AG04450 (cell line): Measurements from ENCODE around the gene TMEM183A. TPM values are rescaled to one million over a fixed set of nuclear protein-coding genes. Genes with fewer than 3 reads are reported as not detected.

Source experiments
- CTCF ChIA-PET: fragments of 300-600, 350-600 bp; formaldehyde crosslinking; extraction: SDS; loops from one replicate; lab custom pipeline; 2022; ENCODE audit warnings: antibody characterized with exemption, inconsistent platforms; lab: Charles Lee
- POLR2A ChIA-PET: fragments of 350-600 bp; formaldehyde crosslinking; extraction: SDS; loops from one replicate; lab custom pipeline; 2021; ENCODE audit warnings: antibody characterized with exemption, inconsistent platforms; lab: Yijun Ruan, JAX
- DNase-seq: peaks from one replicate; pipeline ENCODE4 v3.0.0-alpha.2; 2011; ENCODE audit warnings: low read depth, low spot score
- H3K27ac ChIP-seq: one replicate; pipeline ENCODE4 v1.5.1; 2012; ENCODE audit warnings: low read depth, low read length, control low read depth
- H3K27me3 ChIP-seq: one replicate; pipeline ENCODE4 v1.6.0; 2012; ENCODE audit warnings: low read length; ENCODE audit not compliant: control insufficient read depth, insufficient read depth
- H3K4me3 ChIP-seq: 2 replicates; pipeline ENCODE4 v1.5.1; 2011; ENCODE audit warnings: mild to moderate bottlenecking, low read depth, low read length, control low read depth
- H3K9me3 ChIP-seq: 2 replicates; pipeline ENCODE4 v1.5.1; 2012; ENCODE audit warnings: low read length; ENCODE audit not compliant: control insufficient read depth, insufficient read depth
- polyA plus RNA-seq: library from polyadenylated mRNA; depleted of rRNA; stranded (reverse); fragments of >200 nt; gene quantifications from 2 replicates; pipeline ENCODE4 v1.2.3, GENCODE V29; 2011
- TF ChIP-seq, protein P1 (sequence below): IDR thresholded peaks from 2 replicates; pipeline ENCODE4 v1.5.1; 2011; ENCODE audit warnings: low read depth, low read length, control low read depth, inconsistent platforms

Gene TMEM183A
- polyA plus RNA-seq, 1 experiment, result 93.4 TPM

DNA sequence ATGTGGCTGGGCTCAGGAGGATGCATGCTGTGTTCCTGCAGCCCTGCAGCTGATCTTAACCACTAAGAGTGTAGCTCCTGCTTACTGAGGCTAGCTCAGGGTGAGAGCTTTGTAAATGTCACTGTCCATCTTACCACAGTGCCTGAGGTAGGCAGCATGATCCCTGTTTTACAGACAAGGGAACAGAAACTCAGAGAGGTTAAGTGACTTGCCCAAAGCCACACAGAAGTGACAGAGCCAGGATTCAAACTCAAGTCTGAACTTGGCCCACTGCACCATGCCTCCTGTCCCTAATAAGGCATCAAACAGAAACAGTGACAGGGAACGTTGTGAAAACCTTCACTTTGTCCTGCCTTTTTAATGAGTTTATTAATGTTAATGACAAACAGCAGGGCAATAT is 47.0 kb downstream of the TMEM183A start:
- TF ChIP-seq, protein P1, sequence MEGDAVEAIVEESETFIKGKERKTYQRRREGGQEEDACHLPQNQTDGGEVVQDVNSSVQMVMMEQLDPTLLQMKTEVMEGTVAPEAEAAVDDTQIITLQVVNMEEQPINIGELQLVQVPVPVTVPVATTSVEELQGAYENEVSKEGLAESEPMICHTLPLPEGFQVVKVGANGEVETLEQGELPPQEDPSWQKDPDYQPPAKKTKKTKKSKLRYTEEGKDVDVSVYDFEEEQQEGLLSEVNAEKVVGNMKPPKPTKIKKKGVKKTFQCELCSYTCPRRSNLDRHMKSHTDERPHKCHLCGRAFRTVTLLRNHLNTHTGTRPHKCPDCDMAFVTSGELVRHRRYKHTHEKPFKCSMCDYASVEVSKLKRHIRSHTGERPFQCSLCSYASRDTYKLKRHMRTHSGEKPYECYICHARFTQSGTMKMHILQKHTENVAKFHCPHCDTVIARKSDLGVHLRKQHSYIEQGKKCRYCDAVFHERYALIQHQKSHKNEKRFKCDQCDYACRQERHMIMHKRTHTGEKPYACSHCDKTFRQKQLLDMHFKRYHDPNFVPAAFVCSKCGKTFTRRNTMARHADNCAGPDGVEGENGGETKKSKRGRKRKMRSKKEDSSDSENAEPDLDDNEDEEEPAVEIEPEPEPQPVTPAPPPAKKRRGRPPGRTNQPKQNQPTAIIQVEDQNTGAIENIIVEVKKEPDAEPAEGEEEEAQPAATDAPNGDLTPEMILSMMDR, result no peak
- H3K9me3 ChIP-seq, result no peaks in the 10 kb centered on the region
- ChIA-PET CTCF (interaction anchor here (0.5 to 7.0 kb wide), 3 partner anchors 14 to 213 kb away, joined by 4 to 39 read pairs (median 11); no protein-coding TSS in a partner anchor), POLR2A (no interaction called here)
- peaks cover 29% of the 10 kb centered on the region for H3K27me3 ChIP-seq
- H3K4me3 ChIP-seq, result no peak overlapping the region
- no peak for DNase-seq
- H3K27ac ChIP-seq, result no peak overlapping the region

DNA sequence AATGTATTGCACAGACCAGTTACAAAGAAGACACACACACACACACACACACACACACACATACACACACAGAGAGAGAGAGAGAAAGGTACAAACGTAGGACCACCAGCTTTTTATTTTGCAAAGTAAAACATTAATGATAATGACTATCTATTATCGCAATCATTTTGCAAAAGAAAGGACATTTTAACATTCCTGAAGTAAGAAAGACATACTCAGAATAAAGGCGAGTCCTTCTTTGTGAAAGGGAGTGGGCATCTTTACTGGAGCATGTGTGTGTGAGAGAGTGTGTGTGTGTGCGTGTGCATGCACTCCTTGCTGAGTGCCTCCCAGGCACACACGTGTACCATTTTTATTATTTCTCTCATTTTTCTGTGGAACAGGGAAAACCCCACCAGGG is 47.5 kb downstream of the TMEM183A start:
- no peak overlapping the region for H3K4me3 ChIP-seq
- DNase-seq, result no peak
- TF ChIP-seq, protein P1, result no peak
- CTCF ChIA-PET, result interaction anchor here (0.5 to 1.8 kb wide), 2 partner anchors 34 to 213 kb away, joined by 4 to 11 read pairs; no protein-coding TSS in a partner anchor
- no peaks in the 10 kb centered on the region for H3K9me3 ChIP-seq
- no peak overlapping the region for H3K27ac ChIP-seq
- peaks cover 29% of the 10 kb centered on the region for H3K27me3 ChIP-seq
- POLR2A ChIA-PET, result no interaction called here

DNA sequence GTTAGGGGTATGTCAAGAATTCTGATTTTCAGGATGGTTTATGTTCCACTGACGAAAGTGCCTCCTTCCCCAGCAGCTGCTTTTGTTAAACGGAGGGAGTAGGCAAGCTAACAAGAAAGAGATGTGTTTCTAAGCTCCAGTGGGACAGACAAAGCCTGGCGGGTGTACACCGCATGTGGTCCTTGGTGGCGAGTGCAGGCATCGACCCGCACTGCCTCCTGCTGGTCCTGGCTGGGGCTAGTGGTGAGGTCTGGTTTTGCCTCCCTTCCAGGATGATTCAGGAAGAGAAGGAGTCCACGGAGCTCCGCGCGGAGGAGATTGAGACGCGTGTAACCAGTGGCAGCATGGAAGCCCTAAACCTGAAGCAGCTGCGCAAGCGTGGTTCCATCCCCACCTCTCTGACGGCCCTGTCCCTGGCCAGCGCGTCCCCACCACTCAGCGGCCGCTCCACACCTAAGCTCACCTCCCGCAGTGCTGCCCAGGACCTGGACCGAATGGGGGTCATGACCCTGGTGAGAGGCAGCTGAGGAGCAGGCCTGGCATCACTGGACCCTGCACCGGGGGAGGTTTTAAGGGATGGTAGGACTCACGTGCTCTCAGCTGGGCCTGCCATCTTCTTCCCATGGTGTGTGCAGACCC is 48.1 kb downstream of the TMEM183A start:
- ChIA-PET POLR2A (interaction anchor here (0.6 to 1.1 kb wide), 2 partner anchors 16 to 298 kb away, joined by 3 to 4 read pairs; no protein-coding TSS in a partner anchor), CTCF (interaction anchor here (1.0 to 1.8 kb wide), 2 partner anchors 9 to 212 kb away, joined by 3 to 11 read pairs; no protein-coding TSS in a partner anchor)
- Histone ChIP-seq H3K27me3 (peaks cover 29% of the 10 kb centered on the region), H3K27ac (no peak overlapping the region), H3K4me3 (no peak overlapping the region), H3K9me3 (no peaks in the 10 kb centered on the region; the same call in 1 of the 2 replicates)
- no peak for DNase-seq
- TF ChIP-seq, protein P1, result no peak

DNA sequence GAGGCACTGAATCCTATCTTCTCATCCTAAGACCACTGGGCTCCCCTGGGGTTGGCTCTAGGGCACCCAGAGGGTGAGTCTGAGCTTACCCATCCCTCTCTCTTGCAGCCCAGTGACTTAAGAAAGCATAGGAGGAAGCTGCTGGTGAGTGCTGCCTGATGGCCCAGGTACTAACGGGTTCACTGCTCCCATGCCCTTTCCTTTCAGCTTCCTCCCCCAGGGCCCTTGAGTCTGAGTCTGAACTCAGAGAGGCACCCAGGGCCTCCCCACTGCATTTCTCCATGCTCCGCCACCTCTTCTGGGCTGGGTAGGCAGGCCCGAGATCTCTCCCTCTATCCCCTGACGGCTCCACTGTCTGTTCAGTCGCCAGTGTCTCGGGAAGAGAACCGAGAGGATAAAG is 48.8 kb downstream of the TMEM183A start:
- H3K27ac ChIP-seq, result no peak overlapping the region
- POLR2A ChIA-PET, result interaction anchor here (1.1 kb wide), 1 partner anchor 17 kb away, joined by 4 read pairs; no protein-coding TSS in a partner anchor
- H3K9me3 ChIP-seq, result no peaks in the 10 kb centered on the region; the same call in 1 of the 2 replicates
- CTCF ChIA-PET, result interaction anchor here (0.7 to 1.8 kb wide), 3 partner anchors 10 to 213 kb away, joined by 3 to 11 read pairs (median 5); no protein-coding TSS in a partner anchor
- H3K4me3 ChIP-seq, result no peak overlapping the region
- DNase-seq, result no peak
- TF ChIP-seq, protein P1, result no peak
- H3K27me3 ChIP-seq, result peaks cover 25% of the 10 kb centered on the region

DNA sequence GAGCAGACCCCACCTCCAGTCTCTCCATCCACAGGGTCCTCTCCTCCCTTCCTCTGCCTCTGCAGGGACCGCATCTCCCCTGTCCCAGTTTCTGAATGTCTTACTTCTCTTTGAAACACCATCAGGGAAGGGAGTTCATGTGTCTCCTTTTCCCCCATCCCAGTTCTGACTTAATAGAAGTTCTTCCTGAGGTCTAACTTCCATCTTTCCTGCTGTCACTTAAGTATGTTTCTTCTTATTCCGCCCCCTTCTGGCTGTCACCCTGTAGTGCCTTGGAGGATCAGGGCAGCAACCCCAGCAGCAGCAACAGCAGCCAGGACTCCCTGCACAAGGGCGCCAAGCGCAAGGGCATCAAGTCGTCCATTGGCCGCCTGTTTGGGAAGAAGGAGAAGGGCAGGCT is 49.3 kb downstream of the TMEM183A start:
- ChIA-PET CTCF (interaction anchor here (0.6 to 3.0 kb wide), 3 partner anchors 17 to 213 kb away, joined by 3 to 16 read pairs (median 5); no protein-coding TSS in a partner anchor), POLR2A (no interaction called here)
- TF ChIP-seq, protein P1, result no peak
- H3K27me3 ChIP-seq, result peaks cover 26% of the 10 kb centered on the region
- H3K27ac ChIP-seq, result no peak overlapping the region
- H3K9me3 ChIP-seq, result no peaks in the 10 kb centered on the region; the same call in 1 of the 2 replicates
- H3K4me3 ChIP-seq, result no peak overlapping the region
- DNase-seq, result no peak
